HG03095 (cell line): ENCODE data around the gene THBS3.
"Not testable (repeated sequence)": the region's sequence is repeated elsewhere in the genome, so short reads cannot be mapped to it uniquely, and the experiment has no call there.

ENCODE experiments used
- ATAC-seq: cut with Tn5 transposase; IDR thresholded peaks from one replicate; pipeline ENCODE4 v1.9.1; 2021; ENCODE audit warnings: moderate library complexity; ENCODE audit not compliant: unreplicated experiment

The THBS3 gene

GRCh38 chr1:155207806-155208540 lies at the start of gene THBS3:
TSS of gene THBS3 (minus strand) at chr1:155207897. CDS start at chr1:155207876, 21 bp downstream.
- ATAC-seq = no peak

DNA sequence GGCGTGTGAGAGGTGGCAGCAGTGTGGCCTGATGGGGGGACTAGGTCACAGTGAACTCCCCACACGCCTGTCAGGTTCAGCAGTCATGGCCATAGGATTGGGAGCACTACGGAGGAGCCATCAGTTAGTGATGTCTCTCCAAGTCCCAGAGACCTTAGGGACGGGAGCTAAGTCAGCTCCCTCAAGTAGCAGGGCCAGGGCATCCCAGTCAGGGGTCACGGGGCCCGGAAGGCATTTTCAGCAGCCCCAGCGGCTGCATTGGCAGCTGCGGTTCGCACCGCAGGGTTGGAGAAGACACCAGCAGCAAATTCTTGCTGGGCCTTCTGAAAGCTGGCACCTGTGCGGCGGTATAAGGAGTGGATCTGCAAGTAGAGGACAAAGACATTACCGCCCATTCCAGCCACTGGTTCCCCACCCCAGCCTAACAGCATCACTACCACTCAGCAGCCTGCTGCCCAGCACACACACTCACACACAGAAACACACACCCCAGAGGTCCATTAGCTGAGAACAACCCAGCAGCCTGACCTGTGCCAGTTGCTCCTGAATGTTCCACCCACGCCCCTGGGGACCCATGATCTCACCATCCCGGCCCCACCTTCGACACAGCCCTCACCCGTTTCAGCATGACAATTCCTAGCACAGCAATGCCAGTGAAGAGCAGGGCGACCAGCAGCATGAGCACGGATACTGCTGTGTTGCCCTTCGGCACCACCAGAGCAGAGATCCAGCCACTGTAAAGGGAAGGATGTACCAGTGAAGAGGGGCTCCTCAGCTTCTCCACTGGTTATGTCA lies 48.6 kb upstream of the THBS3 start:
- ATAC-seq = no peak

DNA sequence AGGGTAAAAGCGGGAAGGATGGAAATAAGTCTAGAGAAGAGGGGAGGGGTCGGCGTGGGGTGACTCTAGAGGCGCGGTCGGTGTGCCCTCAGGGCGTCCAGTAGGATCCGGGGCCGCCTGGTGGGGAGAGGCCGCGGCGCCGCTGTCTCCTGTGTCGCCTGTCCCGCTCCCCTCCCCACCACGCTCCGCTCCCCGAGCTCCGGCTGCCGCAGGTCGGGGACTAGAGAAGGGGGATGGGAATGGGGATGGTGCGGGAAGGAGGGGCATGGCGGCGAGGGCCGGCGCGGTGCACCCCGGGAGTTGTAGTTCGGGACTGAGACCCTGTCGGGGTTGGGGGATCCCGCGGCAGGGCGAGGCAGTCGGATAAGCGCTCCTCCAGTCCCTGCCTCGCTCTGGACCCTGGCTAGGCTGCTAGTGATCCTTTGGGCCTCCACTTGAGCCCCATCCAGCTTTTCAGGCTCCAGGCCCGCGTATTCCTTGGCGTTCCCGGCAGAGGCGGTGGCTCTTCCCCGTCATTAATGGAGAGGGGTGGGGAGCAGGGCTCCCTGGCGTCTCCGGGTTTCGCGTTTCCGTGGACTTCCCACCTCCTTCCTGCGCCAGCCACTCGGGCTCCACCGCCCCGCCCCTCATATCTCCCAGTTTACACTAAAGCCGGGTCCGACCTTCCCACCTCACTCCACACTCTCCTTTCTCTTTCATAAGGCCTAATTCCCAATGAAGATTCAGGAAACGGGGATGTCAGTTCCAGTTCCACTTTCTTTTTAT lies 47.7 kb upstream of the THBS3 start, which contains the start of gene ENTREP3:
Gene ENTREP3, minus strand, starts transcription at position 241 of the 765 bp plus-strand sequence. CDS start 606 bp downstream, outside the sequence.
- ATAC-seq = peak; percentile 50

DNA sequence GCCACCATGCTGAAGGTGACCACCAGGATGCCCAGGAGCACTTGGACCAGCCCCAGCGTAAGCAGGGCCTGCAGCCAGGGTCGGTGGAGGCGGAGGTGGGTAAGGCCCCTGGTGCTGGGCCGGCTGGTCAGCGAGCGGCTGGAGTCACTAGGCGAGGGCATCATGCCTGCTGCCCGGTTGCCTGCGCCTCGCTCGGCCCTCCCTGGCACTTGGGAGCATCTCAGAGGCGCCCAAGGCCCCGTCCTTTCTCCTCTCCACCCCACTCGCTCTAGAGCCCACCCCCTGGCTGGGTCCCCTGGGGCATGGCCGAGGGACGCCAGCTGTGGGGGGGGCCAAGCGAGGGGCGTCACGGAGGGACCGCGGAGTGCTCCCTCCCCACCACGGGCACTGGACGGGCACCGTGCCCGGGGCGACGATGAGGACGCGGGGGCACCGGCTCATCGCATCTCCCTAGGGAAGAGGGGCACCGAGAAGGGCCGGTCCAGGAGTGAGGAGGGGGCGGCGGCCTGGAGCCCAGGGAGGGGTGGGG lies 47.1 kb upstream of the THBS3 start:
- ATAC-seq = peak; percentile 3

- no peak for ATAC-seq
These were observed 46.6 kb upstream of the THBS3 start for GRCh38 chr1:155254228-155254713.

DNA sequence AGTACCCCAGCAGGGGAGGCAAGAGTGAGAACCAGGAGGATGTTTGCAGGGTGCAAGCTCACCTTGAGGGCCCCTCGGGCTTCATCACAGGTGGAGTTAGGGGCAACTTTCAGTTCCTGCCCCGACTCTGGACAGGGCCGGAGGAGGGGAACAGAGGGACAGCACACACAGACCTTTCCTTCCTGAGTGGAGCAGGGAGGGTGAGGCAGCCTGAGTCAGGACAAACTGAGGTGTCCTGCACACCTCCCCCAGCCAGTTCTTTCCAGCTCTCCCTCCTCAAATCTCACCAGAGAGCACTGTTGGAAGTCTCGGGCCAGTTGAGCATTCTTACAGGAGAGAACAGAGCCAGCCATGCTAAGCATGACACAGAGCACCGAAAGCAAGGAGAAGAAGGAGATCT lies 46.1 kb upstream of the THBS3 start:
- no peak for ATAC-seq

GRCh38 chr1:155253208-155253607 lies 45.5 kb upstream of the THBS3 start:
- ATAC-seq = no peak

DNA sequence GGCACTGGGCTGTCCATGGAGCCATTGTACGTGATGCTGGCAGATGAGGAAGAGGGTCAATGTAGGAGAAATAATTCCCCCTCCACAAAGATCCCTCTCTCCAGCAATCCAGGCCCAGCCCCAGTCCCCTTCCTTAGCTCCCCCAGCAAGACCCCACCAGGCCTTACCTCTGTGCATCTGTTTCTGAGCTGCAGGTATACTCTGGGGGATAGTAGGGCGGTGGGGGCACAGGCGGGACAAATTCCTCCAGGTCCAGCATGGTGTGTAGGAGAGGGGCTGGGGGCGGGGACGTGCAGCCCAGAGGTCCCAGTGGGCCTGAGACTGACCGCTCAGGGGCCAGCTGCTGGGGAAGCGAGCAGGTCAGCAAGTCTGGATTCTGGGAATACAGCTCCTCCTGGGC lies 43.9 kb upstream of the THBS3 start:
- ATAC-seq = no peak

DNA sequence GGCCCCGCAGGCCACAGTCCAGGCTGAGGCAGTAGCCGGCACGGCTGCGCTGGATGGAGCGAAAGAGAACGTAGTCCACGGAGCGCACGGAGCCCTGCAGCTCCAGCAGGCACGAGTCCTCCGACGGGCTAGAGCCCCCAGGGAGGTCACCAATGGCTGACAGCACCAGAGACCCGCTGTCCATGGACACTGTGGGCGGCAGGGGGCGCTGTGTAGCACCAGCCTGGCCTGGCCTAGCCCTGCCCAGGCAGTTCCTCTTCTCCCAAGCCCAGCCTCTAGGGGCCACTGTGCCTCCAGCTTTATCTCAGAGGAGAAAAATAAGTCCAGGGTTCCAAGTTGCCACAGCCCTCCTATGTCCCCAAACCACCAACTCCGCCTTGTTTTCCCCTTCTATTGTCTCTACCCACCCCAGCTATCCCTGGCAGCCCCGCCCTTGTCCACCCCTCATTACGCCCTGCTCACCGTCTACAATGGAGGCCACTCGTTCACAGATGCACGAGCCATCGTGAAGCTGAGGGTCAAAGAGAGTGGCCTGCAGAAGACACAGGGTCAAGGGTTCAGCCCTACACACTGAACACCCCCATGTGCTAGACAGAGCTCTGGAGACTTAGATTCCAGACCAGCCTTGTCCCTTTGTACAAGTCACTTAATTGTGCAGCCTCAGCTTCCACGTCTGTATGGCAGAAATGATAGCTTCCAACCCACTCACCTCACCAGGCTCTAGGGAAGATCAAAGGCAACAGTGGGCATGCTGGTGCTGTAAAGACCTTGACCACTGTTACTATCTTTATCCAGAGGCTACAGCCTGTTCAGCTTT lies 43.1 kb upstream of the THBS3 start:
- peak; percentile 70 for ATAC-seq

DNA sequence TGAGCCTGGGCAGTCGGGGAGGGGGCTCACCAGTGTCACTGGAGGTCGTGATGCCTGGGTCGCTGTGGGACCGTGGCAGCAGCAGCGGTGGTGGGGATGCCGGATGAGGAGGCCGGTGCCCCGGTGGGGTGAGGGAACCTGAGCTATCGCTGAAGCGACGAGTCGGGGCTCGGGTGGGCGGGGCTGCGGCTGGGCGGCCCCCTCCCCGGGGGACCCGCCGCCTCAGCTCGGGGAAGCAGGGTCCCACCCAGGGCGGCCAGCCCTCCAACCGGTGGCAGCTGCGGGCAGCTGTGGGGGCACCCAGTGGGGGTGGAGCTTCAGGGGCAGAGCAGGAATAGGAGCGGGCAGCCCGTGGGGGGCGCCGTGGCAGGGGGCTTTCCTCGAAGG lies 42.5 kb upstream of the THBS3 start:
- no peak for ATAC-seq

DNA sequence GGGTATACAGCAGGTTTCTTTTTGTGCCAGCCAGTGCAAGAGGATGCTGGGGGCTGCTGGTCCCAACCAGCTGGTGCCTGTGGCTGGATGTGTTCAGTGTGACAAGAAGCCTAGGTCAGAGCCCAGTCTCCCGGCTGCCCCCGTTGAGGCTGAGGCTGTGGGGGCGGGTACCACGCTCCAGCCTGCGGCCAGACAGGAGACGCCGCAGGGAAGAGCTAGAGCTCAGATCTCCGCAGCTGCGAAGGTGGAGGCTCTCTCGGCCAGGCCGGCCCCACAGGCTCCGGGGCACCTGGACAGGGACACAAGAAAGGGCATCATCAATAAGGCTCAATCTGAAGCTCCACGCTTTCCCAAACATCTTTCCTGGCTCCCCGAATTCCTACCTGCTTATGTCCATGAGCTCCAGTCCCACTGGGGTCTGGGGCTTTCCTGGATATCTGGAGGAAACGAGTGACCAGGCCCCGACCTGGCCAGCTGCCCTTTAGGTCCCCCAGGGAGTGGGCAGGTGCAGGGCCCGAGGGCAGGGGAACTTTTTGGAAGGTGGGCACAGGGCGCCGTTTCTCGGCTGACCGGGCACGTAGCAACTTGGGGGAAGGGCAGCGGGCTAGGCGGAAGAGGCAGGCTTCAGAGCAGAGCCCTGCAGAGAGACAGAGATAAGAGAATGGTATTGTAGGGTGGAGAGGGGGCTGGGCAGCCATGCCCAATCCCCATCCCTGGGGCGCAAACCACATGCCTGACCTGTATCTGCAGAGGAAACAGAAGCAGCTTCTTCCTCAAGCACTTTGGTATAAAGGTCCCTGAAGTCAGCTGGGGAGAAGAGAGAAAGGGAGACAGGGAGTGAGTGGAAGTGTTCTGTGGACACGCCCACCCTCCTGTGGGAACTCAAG lies 40.2 kb upstream of the THBS3 start:
- ATAC-seq = no peak

DNA sequence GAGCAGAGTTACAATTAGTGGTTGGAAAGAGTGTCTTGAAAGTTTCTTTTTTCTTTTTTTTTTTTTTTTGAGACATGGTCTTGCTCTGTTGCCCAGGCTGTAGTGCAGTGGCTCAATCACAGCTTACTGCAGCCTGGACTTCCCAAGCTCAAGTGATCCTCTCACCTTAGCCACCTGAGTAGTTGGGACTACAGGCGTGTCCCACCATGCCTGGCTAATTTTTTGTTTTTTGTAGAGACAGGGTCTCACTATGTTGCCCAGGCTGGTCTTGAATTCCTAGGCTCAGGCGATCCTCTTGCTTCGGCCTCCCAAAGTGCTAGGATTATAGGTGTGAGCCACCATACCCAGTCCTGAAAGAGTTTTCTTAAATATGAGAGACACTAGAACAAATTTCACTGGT lies 39.1 kb upstream of the THBS3 start:
- not testable (repeated sequence) for ATAC-seq

GRCh38 chr1:155245163-155245524 lies 37.4 kb upstream of the THBS3 start:
- no peak for ATAC-seq

DNA sequence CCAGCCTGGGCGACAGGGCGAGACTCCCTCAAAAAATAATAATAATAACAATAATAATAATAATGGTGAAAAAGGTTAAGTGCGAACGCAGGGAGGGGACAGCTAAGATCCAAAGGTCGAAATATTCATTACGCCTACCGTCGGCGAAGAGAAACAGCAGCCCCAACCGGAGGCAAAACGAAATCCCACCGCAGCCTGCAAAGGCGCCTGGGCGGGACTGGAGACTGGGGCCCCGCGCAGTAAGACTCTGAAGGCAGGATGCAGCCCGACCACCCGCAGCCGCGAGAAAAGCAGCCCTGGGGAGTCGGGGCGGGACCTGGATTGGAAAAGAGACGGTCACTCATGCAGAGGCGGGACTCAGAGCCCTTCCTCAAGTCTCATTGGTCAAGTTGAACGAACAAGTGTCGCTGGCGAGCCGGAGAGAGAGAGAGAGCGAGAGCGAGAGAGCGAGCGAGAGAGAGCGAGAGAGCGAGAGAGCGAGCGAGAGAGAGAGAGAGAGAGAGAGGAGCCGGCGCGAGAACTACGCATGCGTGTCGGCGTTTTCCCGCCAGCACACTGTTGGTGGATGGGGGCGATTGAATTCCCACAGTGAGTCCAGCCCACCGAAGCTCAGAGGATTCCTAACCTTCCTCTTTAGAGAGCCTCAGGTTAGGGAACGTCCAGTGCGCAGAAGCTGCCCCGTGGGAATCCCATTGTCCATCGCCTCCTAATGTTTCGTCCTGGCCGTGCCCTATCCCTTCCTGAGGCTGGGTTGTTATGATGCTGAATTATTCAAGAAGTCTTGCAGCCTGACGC lies 36.9 kb upstream of the THBS3 start:
- peak; percentile 74 for ATAC-seq

- no peak for ATAC-seq
These were observed 35.2 kb upstream of the THBS3 start for GRCh38 chr1:155242805-155243358.

DNA sequence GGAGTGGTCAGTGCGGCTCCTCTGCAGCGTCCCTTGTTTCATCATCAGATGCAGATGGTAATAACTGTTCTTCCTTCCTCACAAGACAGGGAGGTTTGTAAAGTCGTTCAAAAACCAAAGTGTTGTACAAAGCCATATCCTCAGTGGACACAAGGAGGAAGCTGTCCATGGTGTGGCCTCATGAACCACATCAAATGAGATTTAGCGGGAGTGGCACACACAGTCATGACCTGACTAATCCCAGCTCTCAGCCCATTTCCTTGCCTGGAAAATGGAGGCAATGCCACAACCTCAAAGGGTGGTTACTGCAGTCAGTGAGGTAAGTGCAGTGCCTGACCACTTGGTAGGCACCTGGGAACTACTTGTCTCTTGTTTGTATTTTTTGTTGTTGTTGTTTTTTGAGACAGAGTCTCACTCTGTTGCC lies 34.2 kb upstream of the THBS3 start:
- ATAC-seq = no peak

DNA sequence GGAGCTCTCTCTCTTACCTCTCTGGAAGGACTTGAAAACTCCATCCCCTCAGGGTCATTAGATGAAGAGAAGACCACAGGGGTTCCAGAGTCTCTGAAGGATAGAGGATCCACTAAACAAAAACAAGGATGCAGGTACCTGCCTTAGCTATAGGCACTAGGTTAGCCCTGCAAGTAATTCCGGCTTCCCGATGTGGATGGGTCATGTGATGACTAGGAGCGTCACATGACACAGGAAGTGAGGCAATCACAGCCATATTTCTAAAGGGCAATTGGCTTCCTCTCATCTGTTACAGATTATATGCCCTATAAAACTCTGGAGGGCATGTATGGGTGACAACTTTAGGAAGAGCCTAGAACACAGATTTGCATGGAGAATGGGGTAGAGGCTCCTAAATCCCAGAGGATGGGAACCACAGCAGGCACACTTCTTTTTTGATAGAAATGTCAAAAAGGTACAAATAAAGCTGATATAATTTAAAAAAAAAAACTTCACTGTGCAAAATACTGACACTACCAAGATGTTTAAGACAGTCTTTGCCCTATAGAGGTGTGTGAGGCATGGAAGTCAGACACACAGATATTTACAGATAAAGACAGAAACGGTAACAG lies 33.5 kb upstream of the THBS3 start:
- no peak for ATAC-seq

DNA sequence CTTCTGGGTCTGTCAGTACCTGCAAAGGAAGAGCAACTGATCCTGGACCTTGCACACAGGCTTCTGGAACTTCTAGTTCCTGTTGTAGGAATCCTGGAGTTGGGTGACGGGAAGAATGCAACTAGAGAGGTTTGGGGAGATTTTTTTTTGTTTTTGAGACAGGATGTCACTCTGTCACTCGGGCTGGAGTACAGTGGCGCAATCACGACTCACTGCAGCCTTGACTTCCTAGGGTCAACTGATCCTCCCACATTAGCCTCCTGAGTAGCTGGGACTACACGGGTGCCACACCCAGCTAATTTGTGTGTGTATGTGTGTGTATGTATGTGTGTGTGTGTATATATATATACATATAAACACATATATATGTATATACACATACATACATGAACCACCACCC lies 28.8 kb upstream of the THBS3 start:
- ATAC-seq = no peak
